GM12865 (cell line): ENCODE measurements around the gene LRP4.
"Not testable (repeated sequence)": the region's sequence is repeated elsewhere in the genome, so short reads cannot be mapped to it uniquely, and the experiment has no call there.

Experiments
- DNase-seq: peaks from one replicate; pipeline ENCODE4 v3.0.0; 2010; ENCODE audit warnings: low read depth
- H3K4me3 ChIP-seq: 2 replicates; pipeline ENCODE4 v1.5.1; 2011; ENCODE audit warnings: mild to moderate bottlenecking, low read depth, low read length, control low read depth
- CTCF ChIP-seq: IDR thresholded peaks from 2 replicates; pipeline ENCODE4 v1.5.1; 2011; ENCODE audit warnings: low read length, control low read depth, low read depth, inconsistent platforms; ENCODE audit not compliant: insufficient read depth; ENCODE audit errors: missing control alignments

The LRP4 gene

DNA sequence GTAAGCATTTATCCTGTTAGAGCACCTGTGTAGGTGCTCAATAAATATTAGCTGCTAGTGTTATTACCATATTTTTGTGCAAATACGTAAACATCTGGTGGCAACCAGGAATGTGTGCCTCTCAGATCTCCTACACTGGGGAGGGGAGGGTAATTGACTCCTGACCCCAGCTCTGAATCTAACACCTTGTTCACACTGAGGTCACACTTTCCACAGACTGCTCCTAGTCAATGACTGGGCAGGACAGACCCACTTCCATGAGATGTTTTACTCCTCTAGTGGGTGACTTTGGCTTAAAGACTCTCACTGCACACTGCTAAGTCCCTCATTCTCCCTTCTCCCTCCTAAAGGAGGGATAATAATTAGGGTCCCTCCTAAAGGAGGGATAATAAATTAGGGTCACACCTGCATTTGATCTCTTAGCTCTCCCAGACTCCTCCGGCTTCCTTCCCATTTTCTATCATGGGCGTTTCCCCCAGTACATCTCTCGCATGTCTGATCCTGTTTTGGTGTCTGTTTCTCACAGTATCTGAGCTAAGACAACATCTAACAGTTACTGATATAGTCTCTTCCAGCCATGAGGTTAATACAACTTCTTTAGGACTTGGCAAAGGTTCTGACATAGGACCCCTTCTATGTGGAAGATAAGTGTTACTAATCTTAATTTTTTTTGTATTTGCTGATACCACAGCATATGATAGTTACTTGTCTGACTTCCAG, 26.2 kb upstream of the LRP4 start:
- DNase-seq: no peak
- no peak for TF ChIP-seq CTCF
- no peak overlapping the region for H3K4me3 ChIP-seq

GRCh38 chr11:46942172-46942571, 23.8 kb upstream of the LRP4 start:
- H3K4me3 ChIP-seq: no peak overlapping the region
- no peak for DNase-seq
- no peak for TF ChIP-seq CTCF

DNA sequence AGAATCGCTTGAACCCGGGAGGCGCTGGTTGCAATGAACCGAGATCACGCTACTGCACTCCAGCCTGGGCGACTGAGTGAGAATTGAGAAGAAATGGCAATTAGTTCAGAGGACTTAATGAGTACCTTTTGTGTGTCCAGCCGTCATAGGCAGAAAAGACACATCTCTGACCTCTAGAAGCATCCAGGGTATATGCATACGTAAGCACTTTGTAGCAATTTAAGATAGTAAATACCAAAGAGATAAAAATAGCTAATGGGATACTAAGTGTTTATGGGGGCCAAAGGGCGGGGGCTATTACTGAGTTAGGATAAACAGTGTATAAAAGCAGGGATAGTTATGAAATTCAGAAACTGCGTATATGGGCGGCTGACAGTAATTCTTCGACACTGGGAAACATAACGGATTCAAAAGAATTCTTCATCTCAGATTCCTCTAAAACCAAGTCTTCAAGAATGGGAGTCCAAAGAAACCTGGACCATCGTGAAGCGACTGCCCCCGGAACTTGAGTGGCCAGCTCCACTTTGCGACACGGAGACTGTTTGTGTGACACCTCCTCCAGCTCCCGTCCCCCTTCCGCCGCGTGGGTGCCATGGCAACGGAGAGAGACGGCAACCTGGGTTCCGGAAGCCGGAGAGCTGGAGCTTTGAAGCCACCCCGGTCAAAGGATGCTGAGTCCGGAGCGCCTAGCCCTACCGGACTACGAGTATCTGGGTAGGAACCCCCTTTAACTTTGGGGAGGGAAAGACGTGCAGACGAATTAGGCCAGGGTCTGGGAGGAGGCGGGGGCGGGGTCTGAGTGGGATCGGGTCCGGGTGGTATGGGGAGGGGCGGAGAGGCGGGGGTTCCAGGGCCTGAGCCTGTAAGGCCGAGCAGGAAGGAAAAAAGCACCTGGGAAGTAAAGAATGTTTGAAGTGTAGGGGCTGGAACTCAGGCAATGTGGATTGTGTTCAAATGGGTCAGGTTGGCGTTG, 18.1 kb upstream of the LRP4 start, which contains the start of gene CSTPP1:
Gene CSTPP1 (plus strand): TSS at position 624 of the 973 bp plus-strand sequence. CDS start 45 bp downstream, at position 669.
- peak within 1 kb of the TSS; percentile 86 for H3K4me3 ChIP-seq
- no peak for TF ChIP-seq CTCF
- DNase-seq: peak; percentile 96

DNA sequence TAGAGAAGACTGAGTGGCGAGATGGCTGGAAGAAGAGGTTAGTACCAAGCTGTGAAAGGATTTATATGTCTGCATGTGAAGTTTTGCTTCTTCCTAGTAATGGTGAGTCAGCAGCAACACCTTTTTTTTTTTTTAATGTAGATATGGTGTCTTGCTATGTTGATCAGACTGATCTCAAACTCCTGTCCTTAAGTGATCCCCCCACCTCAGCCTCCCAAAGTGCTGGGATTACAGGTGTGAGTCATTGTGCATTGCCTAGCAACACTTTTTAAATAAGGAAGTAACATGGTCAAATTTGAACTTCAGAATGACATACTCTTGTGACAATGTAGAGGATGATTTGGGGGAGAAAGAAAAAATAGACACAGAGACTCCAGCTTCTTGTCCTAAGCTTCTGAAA, 11.7 kb upstream of the LRP4 start:
- DNase-seq: no peak
- no peak overlapping the region for H3K4me3 ChIP-seq
- TF ChIP-seq CTCF: no peak

DNA sequence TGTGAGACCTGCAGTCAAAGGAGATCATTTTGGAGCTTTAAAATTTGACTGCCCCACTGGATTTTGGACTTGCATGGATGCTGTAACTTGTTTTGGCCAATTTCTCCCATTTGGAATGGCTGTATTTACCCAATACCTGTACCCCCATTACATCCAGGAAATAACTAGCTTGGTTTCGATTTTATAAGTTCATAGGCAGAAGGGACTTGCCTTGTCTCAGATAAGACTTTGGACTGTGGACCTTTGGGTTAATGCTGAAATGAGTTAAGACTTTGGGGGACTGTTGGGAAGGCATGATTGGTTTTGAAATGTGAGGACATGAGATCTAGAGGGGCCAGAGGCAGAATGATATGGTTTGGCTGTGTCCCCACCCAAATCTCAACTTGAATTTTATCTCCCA, 10.4 kb upstream of the LRP4 start:
- DNase-seq, H3K4me3 ChIP-seq: not testable (repeated sequence)

DNA sequence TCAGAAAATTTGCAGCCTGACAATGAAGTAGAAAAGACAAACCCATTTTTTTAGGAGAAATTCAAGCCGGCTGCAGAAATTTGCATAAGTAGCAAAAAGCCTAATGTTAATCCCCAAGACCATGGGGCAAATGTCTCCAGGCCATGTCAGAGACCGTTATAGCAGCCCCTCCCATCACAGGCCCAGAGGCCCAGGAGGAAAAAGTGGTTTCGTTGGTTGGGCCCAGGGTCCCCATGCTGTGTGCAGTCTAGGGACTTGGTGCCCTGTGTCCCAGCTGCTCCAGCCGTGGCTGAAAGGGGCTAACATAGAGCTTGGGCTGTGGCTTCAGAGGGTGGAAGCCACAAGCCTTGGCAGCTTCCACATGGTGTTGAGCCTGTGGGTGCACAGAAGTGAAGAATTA, 9.6 kb upstream of the LRP4 start:
- not testable (repeated sequence) for H3K4me3 ChIP-seq, DNase-seq

- no peak for TF ChIP-seq CTCF
- DNase-seq: no peak
Measured at GRCh38 chr11:46920755-46921154, 2.4 kb upstream of the LRP4 start.

More at GRCh38 chr11:46920755-46921154, 2.4 kb upstream of the LRP4 start:
- no peak overlapping the region for H3K4me3 ChIP-seq
